Lower leg skin (tissue), 4 donors: ENCODE data around the gene SLC13A5. TPM values are rescaled to one million over a fixed set of nuclear protein-coding genes. Genes with fewer than 3 reads are reported as not detected.

ENCODE experiments used
- DNase-seq, 2 donors: peaks; one replicate each; pipeline ENCODE4 v3.0.0-alpha.2; 2019; ENCODE audit warnings: low spot score in 2 of 2
- H3K4me3 ChIP-seq: fragments of 200-600 bp; sonication (generic); 2 replicates; pipeline ENCODE4 v1.5.1; 2017; ENCODE audit warnings: mild to moderate bottlenecking, low read depth; ENCODE audit not compliant: poor library complexity, severe bottlenecking
- CTCF ChIP-seq, 3 donors: fragments of 450-650 bp; IDR thresholded peaks; one replicate each; pipeline ENCODE4 v1.5.1; 2016; ENCODE audit warnings: antibody characterized with exemption in 3 of 3, mild to moderate bottlenecking in 3 of 3, moderate library complexity in 2 of 3
- POLR2A ChIP-seq, 2 donors: fragments of 450-650 bp; IDR thresholded peaks; one replicate each; pipeline ENCODE4 v1.6.1; 2016 to 2017; ENCODE audit warnings: antibody characterized with exemption in 2 of 2, mild to moderate bottlenecking in 1 of 2, moderate library complexity in 1 of 2
- WGBS, 2 donors: methylation state at CpG; one replicate each; pipeline ENCODE4 v1.1.5; 2018; 5-methylcytosine and 5-hydroxymethylcytosine counted together
- intact Hi-C: fragments of 100-400 bp; cut with DNase I; formaldehyde crosslinking; loops from one replicate; pipeline ENCODE4 v1.15.0; 2023; ENCODE audit warnings: low total_unique reads
- total RNA-seq, 4 donors: library from RNA; depleted of rRNA; stranded (reverse); fragments of >200 nt; gene quantifications; one replicate each; pipeline ENCODE4 v1.1.0, GENCODE V29; 2016

The SLC13A5 gene
- total RNA-seq, 4 donors from 2014 or later = not detected

GRCh38 chr17:6654841-6655731 is 58.1 kb downstream of the SLC13A5 start:
- intact Hi-C loops = no loop called here
- TF ChIP-seq CTCF (IDR thresholded peaks at IDR 0.05) (no peak), POLR2A (IDR thresholded peaks at IDR 0.05) (no peak)
- DNase-seq = no peak
- WGBS, 2 donors = 12 to 40% methylated on average over 46 of the region's 46 CpGs
- H3K4me3 ChIP-seq = no peak overlapping the region

- WGBS, 2 donors = 0 to 8% methylated on average over 7 to 9 of the region's 47 CpGs
- peak in 1 of 2 donors; percentile 89 for DNase-seq
- TF ChIP-seq POLR2A (IDR thresholded peaks at IDR 0.05) (no peak), CTCF (IDR thresholded peaks at IDR 0.05) (no peak)
- H3K4me3 ChIP-seq = peak overlapping the region; percentile 68
- intact Hi-C loops = no loop called here
These were observed 61.2 kb downstream of the SLC13A5 start for GRCh38 chr17:6651919-6652452.

- peak; percentile 93 to 99 for DNase-seq
- peak within 1 kb of the TSS; percentile 68 for H3K4me3 ChIP-seq
- intact Hi-C loops = no loop called here
- TF ChIP-seq POLR2A (IDR thresholded peaks at IDR 0.05) (no peak), CTCF (IDR thresholded peaks at IDR 0.05) (no peak)
- 0 to 1% methylated on average over 12 to 35 of the region's 35 CpGs for WGBS, 2 donors
These were observed 61.7 kb downstream of the SLC13A5 start, which contains the start of the genes C17orf100 and MED31 for GRCh38 chr17:6651354-6651918. Gene C17orf100, plus strand, starts transcription at chr17:6651762. Its CDS starts 152 bp downstream, at chr17:6651914. Gene MED31, minus strand, starts transcription at chr17:6651605. Its CDS starts 77 bp downstream, at chr17:6651528.

GRCh38 chr17:6648181-6648580 is 65.0 kb downstream of the SLC13A5 start:
- H3K4me3 ChIP-seq = no peak overlapping the region
- no peak for DNase-seq
- TF ChIP-seq CTCF (IDR thresholded peaks at IDR 0.05) (no peak), POLR2A (IDR thresholded peaks at IDR 0.05) (no peak)
- intact Hi-C loops = no loop called here

GRCh38 chr17:6643451-6644125 is 69.6 kb downstream of the SLC13A5 start:
- no peak for TF ChIP-seq CTCF (IDR thresholded peaks at IDR 0.05)
- TF ChIP-seq POLR2A (IDR thresholded peaks at IDR 0.05) = no peak
- WGBS, 2 donors = 48 to 66% methylated on average over 5 of the region's 5 CpGs
- no peak overlapping the region for H3K4me3 ChIP-seq
- DNase-seq = no peak
- intact Hi-C loops = no loop called here
